ENCODE data around the gene MRPS15.

The MRPS15 gene

GRCh38 chr1:36453600-36454388, 10.4 kb downstream of the MRPS15 start:
- no peak overlapping the region for H3K27ac ChIP-seq
- ChIA-PET CTCF (no interaction called here), POLR2A (ENCODE audit: low non-redundant PET) (interaction anchor here (0.6 kb wide), 1 partner anchor 127 kb away, joined by 3 read pairs; no protein-coding TSS in a partner anchor)
- DNase-seq (ENCODE audit: low spot score): no peak
- TF ChIP-seq, protein P1, sequence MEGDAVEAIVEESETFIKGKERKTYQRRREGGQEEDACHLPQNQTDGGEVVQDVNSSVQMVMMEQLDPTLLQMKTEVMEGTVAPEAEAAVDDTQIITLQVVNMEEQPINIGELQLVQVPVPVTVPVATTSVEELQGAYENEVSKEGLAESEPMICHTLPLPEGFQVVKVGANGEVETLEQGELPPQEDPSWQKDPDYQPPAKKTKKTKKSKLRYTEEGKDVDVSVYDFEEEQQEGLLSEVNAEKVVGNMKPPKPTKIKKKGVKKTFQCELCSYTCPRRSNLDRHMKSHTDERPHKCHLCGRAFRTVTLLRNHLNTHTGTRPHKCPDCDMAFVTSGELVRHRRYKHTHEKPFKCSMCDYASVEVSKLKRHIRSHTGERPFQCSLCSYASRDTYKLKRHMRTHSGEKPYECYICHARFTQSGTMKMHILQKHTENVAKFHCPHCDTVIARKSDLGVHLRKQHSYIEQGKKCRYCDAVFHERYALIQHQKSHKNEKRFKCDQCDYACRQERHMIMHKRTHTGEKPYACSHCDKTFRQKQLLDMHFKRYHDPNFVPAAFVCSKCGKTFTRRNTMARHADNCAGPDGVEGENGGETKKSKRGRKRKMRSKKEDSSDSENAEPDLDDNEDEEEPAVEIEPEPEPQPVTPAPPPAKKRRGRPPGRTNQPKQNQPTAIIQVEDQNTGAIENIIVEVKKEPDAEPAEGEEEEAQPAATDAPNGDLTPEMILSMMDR (conservative IDR thresholded peaks at IDR 0.05; ENCODE audit: low read depth): no peak

DNA sequence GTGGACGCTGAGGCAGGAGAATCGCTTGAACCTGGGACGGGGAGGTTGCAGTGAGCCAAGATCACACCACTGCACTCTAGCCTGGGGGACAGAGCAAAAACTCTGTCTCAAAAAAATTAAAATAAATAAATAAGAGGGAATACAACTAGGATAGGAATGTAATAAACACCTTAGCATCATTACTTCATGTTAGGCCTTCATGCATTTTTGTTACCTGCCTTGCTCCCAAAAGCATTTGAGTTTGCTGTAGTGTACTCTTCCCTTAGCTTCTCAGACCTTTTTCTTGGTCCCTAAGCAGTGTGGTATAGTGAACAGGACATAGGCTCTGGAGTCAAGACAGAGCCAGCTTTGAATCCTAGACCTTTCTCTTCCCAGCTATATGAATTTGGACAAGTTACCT, 11.1 kb downstream of the MRPS15 start:
- ChIA-PET CTCF (no interaction called here), POLR2A (ENCODE audit: low non-redundant PET) (interaction anchor here (0.6 kb wide), 1 partner anchor 127 kb away, joined by 3 read pairs; no protein-coding TSS in a partner anchor)
- no peak overlapping the region for H3K27ac ChIP-seq
- TF ChIP-seq, protein P1 (conservative IDR thresholded peaks at IDR 0.05; ENCODE audit: low read depth): no peak
- no peak for DNase-seq (ENCODE audit: low spot score)

DNA sequence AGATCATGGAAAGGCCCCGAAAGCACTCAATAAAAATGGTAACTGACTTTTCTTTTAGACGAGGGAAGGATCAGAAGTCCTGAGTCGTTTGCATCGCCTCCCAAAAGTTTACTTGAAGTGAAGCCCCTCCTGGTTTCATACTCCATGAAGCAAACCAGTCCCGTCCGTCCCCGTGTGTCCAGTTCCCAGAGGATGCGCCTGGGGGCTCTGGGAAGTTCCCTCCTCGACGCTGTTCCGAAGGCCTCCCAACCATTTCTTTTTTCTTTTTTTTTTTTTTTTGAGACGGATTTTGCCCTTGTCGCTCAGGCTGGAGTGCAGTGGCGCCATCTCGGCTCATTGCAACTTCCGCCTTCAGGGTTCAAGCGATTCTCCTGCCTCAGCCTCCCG, 13.3 kb downstream of the MRPS15 start:
- H3K27ac ChIP-seq: peak overlapping the region; percentile 88
- ChIA-PET POLR2A (ENCODE audit: low non-redundant PET) (interaction anchor here (0.6 to 1.3 kb wide), 3 partner anchors 10 to 25 kb away, joined by 3 to 5 read pairs (median 3); partner anchors contain the start of gene MRPS15), CTCF (interaction anchor here (0.6 to 0.7 kb wide), 2 partner anchors 18 to 65 kb away, joined by 3 read pairs; no protein-coding TSS in a partner anchor)
- no peak for DNase-seq (ENCODE audit: low spot score)
- TF ChIP-seq, protein P1 (conservative IDR thresholded peaks at IDR 0.05; ENCODE audit: low read depth): no peak

GRCh38 chr1:36450270-36450918, 13.8 kb downstream of the MRPS15 start, which contains the start of gene OSCP1:
OSCP1 (minus strand) TSS chr1:36450451; CDS start chr1:36450369, 82 bp downstream.
- peak within 1 kb of the TSS; percentile 88 for H3K27ac ChIP-seq
- TF ChIP-seq, protein P1 (conservative IDR thresholded peaks at IDR 0.05; ENCODE audit: low read depth): no peak
- ChIA-PET POLR2A (ENCODE audit: low non-redundant PET) (interaction anchor here (0.6 to 1.3 kb wide), 4 partner anchors 10 to 234 kb away, joined by 3 to 7 read pairs (median 4); partner anchors contain the start of gene MRPS15), CTCF (interaction anchor here (0.6 to 0.7 kb wide), 3 partner anchors 17 to 308 kb away, joined by 3 to 4 read pairs (median 3); no protein-coding TSS in a partner anchor)
- DNase-seq (ENCODE audit: low spot score): peak; percentile 100

- peak; percentile 64 for DNase-seq (ENCODE audit: low spot score)
- H3K27ac ChIP-seq: no peak overlapping the region
- ChIA-PET CTCF (interaction anchor here (0.8 to 1.2 kb wide), 2 partner anchors 11 to 31 kb away, joined by 3 read pairs; no protein-coding TSS in a partner anchor), POLR2A (ENCODE audit: low non-redundant PET) (no interaction called here)
- TF ChIP-seq, protein P1 (conservative IDR thresholded peaks at IDR 0.05; ENCODE audit: low read depth): no peak
Measured at GRCh38 chr1:36448530-36449056, 15.6 kb downstream of the MRPS15 start.

GRCh38 chr1:36447450-36447849, 16.7 kb downstream of the MRPS15 start:
- CTCF ChIA-PET: interaction anchor here (0.6 kb wide), 1 partner anchor 12 kb away, joined by 3 read pairs; no protein-coding TSS in a partner anchor

More at GRCh38 chr1:36447450-36447849, 16.7 kb downstream of the MRPS15 start:
- DNase-seq (ENCODE audit: low spot score): no peak
- no peak overlapping the region for H3K27ac ChIP-seq
- TF ChIP-seq, protein P1 (conservative IDR thresholded peaks at IDR 0.05; ENCODE audit: low read depth): no peak
- POLR2A ChIA-PET (ENCODE audit: low non-redundant PET): no interaction called here

Data from RWPE1 (cell line).